ENCODE results near the gene GRID1. TPM values are rescaled to one million over a fixed set of nuclear protein-coding genes. Genes with fewer than 3 reads are reported as not detected.

Gene GRID1
- total and polyA plus RNA-seq, 10 of the 15 experiments (the other 5 are each of a cell fraction or from before 2014, with no cell fraction given) = 0.04 to 0.62 (median 0.08) TPM; not detected in 5

DNA sequence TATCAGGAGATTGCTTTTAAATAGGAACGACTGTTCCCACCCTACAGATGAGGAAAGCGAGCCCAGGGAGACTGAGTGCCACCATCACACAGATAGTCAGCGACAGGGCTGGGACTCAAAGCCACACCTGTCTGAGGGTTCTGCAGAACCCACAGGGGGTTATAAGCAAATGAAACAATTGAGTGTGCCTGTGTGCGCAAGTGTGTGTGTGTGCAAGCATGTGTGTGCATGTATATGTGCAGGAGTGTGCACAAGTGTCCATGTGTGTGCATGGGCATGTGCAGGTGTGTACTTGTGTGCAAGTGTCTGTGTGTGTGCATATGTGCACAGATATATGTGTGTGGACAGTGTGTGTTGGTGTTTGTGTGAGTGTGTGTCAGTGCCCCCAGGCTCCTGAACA, 280.2 kb downstream of the GRID1 start:
- no peak for FAIRE-seq
- H4K20me1 ChIP-seq (ENCODE audit: control insufficient read depth, insufficient read depth) = no peaks in the 10 kb centered on the region
- H3K4me1 ChIP-seq (ENCODE audit: control insufficient read depth, insufficient read depth, low read length) = no peaks in the 10 kb centered on the region
- no peak for ATAC-seq
- H3K9ac ChIP-seq (ENCODE audit: control insufficient read depth, insufficient read depth, low read length) = no peak overlapping the region
- DNase-seq (ENCODE audit: low read depth, low spot score) = no peak
- H3K36me3 ChIP-seq (ENCODE audit: control insufficient read depth in 2 of 2, insufficient read depth in 2 of 2, low read length in 1 of 2) = no peaks in the 10 kb centered on the region
- peaks cover 0 to 4% of the 10 kb centered on the region in 2 experiments; a peak in 2 of 4 replicates for H3K27me3 ChIP-seq (replicated peaks in 1 of 2; ENCODE audit: control insufficient read depth in 2 of 2, insufficient read depth in 2 of 2, low read length in 1 of 2)
- TF ChIP-seq EGR1 (IDR thresholded peaks at IDR 0.05; ENCODE audit: borderline replicate concordance in 1 of 2, low read depth in 2 of 2, low read length in 2 of 2) = no peak
- TF ChIP-seq BACH1 (IDR thresholded peaks at IDR 0.05; ENCODE audit: borderline replicate concordance) = no peak
- TF ChIP-seq TARDBP (IDR thresholded peaks at IDR 0.05; ENCODE audit: borderline replicate concordance) = no peak
- peak; percentile 54 for TF ChIP-seq BCL3 (IDR thresholded peaks at IDR 0.05; ENCODE audit: borderline replicate concordance, insufficient read depth, low read depth, low read length, poor library complexity, severe bottlenecking)
- H3K79me2 ChIP-seq (ENCODE audit: control insufficient read depth, insufficient read depth, low read length) = no peaks in the 10 kb centered on the region
- SMC1A ChIA-PET (ENCODE audit: uncharacterized antibody, unreplicated experiment) = no interaction called here
- CTCF ChIA-PET = no interaction called here
- POLR2A ChIA-PET = no interaction called here
- RAD21 ChIA-PET (ENCODE audit: unreplicated experiment) = no interaction called here
- in situ Hi-C loops (cut with MboI) (no loop called here), intact Hi-C loops (cut with micrococcal nuclease; ENCODE audit: unreplicated experiment) (no loop called here)
- 30% methylated on average over 4 of the region's 4 CpGs for WGBS (ENCODE audit: insufficient coverage, insufficient replicate concordance, low lambda C conversion rate, missing lambda C conversion rate)
- H3K27ac ChIP-seq (ENCODE audit: control insufficient read depth, insufficient read depth) = no peak overlapping the region
- H3K4me2 ChIP-seq (ENCODE audit: control insufficient read depth, insufficient read depth) = no peak overlapping the region
- no peaks in the 10 kb centered on the region for H3K9me3 ChIP-seq (replicated peaks; ENCODE audit: control insufficient read depth, insufficient read depth, low read length)
- no TSS peak for BruUV-seq (replicated peaks)
- H3K4me3 ChIP-seq = no peak overlapping the region
- H2AFZ ChIP-seq (ENCODE audit: control insufficient read depth, low read depth, low read length) = no peak overlapping the region

GRCh38 chr10:86085686-86086085, 280.9 kb downstream of the GRID1 start:
- ChIA-PET SMC1A (ENCODE audit: uncharacterized antibody, unreplicated experiment) (no interaction called here), RAD21 (ENCODE audit: unreplicated experiment) (no interaction called here), POLR2A (no interaction called here), CTCF (no interaction called here)
- H2AFZ ChIP-seq (ENCODE audit: control insufficient read depth, low read depth, low read length) = no peak overlapping the region
- H3K27me3 ChIP-seq (replicated peaks in 1 of 2; ENCODE audit: control insufficient read depth in 2 of 2, insufficient read depth in 2 of 2, low read length in 1 of 2) = peaks cover 0 to 4% of the 10 kb centered on the region in 2 experiments; a peak in 2 of 4 replicates
- intact Hi-C loops (cut with micrococcal nuclease; ENCODE audit: unreplicated experiment) = no loop called here
- 13% methylated on average over 5 of the region's 5 CpGs for WGBS (ENCODE audit: insufficient coverage, insufficient replicate concordance, low lambda C conversion rate, missing lambda C conversion rate)
- ATAC-seq (no peak), DNase-seq (ENCODE audit: low read depth, low spot score) (no peak), FAIRE-seq (no peak)
- H3K36me3 ChIP-seq (ENCODE audit: control insufficient read depth in 2 of 2, insufficient read depth in 2 of 2, low read length in 1 of 2) = no peaks in the 10 kb centered on the region
- H3K9ac ChIP-seq (ENCODE audit: control insufficient read depth, insufficient read depth, low read length) = no peak overlapping the region
- H3K79me2 ChIP-seq (ENCODE audit: control insufficient read depth, insufficient read depth, low read length) = no peaks in the 10 kb centered on the region
- no TSS peak for BruUV-seq (replicated peaks)
- no peak overlapping the region for H3K27ac ChIP-seq (ENCODE audit: control insufficient read depth, insufficient read depth)
- in situ Hi-C loops (cut with MboI) = no loop called here
- no peak overlapping the region for H3K4me2 ChIP-seq (ENCODE audit: control insufficient read depth, insufficient read depth)
- H4K20me1 ChIP-seq (ENCODE audit: control insufficient read depth, insufficient read depth) = no peaks in the 10 kb centered on the region
- H3K4me3 ChIP-seq = no peak overlapping the region
- H3K4me1 ChIP-seq (ENCODE audit: control insufficient read depth, insufficient read depth, low read length) = no peaks in the 10 kb centered on the region
- H3K9me3 ChIP-seq (replicated peaks; ENCODE audit: control insufficient read depth, insufficient read depth, low read length) = no peaks in the 10 kb centered on the region
- TF ChIP-seq MAX (IDR thresholded peaks at IDR 0.05; ENCODE audit: low read depth, low read length) = no peak
- TF ChIP-seq RAD21 (IDR thresholded peaks at IDR 0.05; ENCODE audit: insufficient read depth, low read depth, low read length) = no peak
- no peak for TF ChIP-seq NR2C1 (IDR thresholded peaks at IDR 0.05)
- no peak for TF ChIP-seq IKZF1 (conservative IDR thresholded peaks at IDR 0.05)
- TF ChIP-seq, protein P1, sequence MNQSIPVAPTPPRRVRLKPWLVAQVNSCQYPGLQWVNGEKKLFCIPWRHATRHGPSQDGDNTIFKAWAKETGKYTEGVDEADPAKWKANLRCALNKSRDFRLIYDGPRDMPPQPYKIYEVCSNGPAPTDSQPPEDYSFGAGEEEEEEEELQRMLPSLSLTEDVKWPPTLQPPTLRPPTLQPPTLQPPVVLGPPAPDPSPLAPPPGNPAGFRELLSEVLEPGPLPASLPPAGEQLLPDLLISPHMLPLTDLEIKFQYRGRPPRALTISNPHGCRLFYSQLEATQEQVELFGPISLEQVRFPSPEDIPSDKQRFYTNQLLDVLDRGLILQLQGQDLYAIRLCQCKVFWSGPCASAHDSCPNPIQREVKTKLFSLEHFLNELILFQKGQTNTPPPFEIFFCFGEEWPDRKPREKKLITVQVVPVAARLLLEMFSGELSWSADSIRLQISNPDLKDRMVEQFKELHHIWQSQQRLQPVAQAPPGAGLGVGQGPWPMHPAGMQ (IDR thresholded peaks at IDR 0.05; ENCODE audit: borderline replicate concordance) = no peak
- no peak for TF ChIP-seq HCFC1 (IDR thresholded peaks at IDR 0.05; ENCODE audit: low read length)
- TF ChIP-seq SIN3A (IDR thresholded peaks at IDR 0.05; ENCODE audit: low read depth, low read length) = no peak
- TF ChIP-seq ATF7 (IDR thresholded peaks at IDR 0.05; ENCODE audit: low read depth) = no peak
- no peak for TF ChIP-seq YY1 (IDR thresholded peaks at IDR 0.05; ENCODE audit: low read depth, low read length)
- TF ChIP-seq SMAD5 (IDR thresholded peaks at IDR 0.05; ENCODE audit: low read depth) = no peak
- TF ChIP-seq KLF5 (IDR thresholded peaks at IDR 0.05; ENCODE audit: partially characterized antibody) = no peak
- no peak for TF ChIP-seq BMI1 (IDR thresholded peaks at IDR 0.05; ENCODE audit: borderline replicate concordance)
- TF ChIP-seq WRNIP1 (IDR thresholded peaks at IDR 0.05; ENCODE audit: borderline replicate concordance, low read depth, low read length) = no peak
- TF ChIP-seq ZNF207 (IDR thresholded peaks at IDR 0.05; ENCODE audit: borderline replicate concordance) = no peak
